ENCODE data around the gene ARHGAP31.

ARHGAP31 gene

DNA sequence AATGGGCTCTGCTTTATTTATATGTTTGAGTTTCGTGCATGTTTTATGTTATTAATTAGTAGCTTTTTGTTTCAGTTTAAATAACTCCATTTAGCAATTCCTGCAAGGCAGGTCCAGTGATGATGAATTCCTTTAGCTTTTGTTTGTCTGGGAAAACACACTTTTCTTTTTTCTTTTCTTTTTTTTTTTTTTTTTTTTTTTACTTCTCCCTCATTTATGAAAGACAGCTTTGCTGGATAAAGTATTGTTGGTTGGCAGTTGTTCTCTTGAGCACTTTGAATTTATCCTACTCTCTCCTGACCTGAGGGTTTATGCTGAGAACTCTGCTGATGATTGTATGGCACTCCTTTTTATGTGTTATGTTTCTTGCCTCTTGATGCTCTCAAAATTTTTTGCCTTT is 133.5 kb downstream of the ARHGAP31 start:
- no peaks in the 10 kb centered on the region; the same call in 1 of the 2 replicates for H3K9me3 ChIP-seq (ENCODE audit: control insufficient read depth, insufficient read depth, low read length)
- no peak overlapping the region for H3K27ac ChIP-seq (ENCODE audit: low read length)
- DNase-seq (ENCODE audit: low read depth, low spot score), result no peak
- no CpG with 5 or more reads among the region's 1 CpG for WGBS (ENCODE audit: insufficient coverage, insufficient read length)
- no peaks in the 10 kb centered on the region; the same call in 1 of the 2 replicates for H3K36me3 ChIP-seq (ENCODE audit: control insufficient read depth, insufficient read depth, low read length)
- H3K4me1 ChIP-seq (ENCODE audit: control insufficient read depth, insufficient read depth, low read length), result no peaks in the 10 kb centered on the region
- no peak overlapping the region for H3K4me3 ChIP-seq (ENCODE audit: low read length)
- no peaks in the 10 kb centered on the region for H3K27me3 ChIP-seq (ENCODE audit: control insufficient read depth, insufficient read depth, low read length)

DNA sequence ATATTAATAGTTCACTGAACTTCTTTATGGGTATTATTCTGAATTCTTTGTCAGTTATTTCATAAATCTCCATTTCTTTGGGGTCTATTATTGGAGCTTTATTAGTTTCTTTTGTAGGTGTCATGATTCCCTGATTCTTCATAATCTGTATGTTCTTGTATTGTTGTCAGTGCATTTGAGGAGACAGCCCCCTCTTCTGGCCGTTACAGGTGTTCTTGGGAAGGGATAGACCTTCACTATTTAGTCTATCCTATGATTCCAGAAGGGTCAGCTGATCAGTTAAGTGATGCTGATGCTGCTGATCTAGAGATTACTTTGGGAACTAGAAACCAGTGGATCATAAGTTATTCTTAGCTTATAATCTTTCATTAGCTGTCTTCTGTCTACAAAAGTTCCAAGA is 134.4 kb downstream of the ARHGAP31 start:
- Histone ChIP-seq H3K4me3 (ENCODE audit: low read length) (no peak overlapping the region), H3K27ac (ENCODE audit: low read length) (no peak overlapping the region), H3K36me3 (ENCODE audit: control insufficient read depth, insufficient read depth, low read length) (no peaks in the 10 kb centered on the region; the same call in 1 of the 2 replicates), H3K27me3 (ENCODE audit: control insufficient read depth, insufficient read depth, low read length) (no peaks in the 10 kb centered on the region), H3K9me3 (ENCODE audit: control insufficient read depth, insufficient read depth, low read length) (no peaks in the 10 kb centered on the region; the same call in 1 of the 2 replicates), H3K4me1 (ENCODE audit: control insufficient read depth, insufficient read depth, low read length) (no peaks in the 10 kb centered on the region)
- WGBS (ENCODE audit: insufficient coverage, insufficient read length), result no CpG with 5 or more reads among the region's 1 CpG
- peak; percentile 25 for DNase-seq (ENCODE audit: low read depth, low spot score)

DNA sequence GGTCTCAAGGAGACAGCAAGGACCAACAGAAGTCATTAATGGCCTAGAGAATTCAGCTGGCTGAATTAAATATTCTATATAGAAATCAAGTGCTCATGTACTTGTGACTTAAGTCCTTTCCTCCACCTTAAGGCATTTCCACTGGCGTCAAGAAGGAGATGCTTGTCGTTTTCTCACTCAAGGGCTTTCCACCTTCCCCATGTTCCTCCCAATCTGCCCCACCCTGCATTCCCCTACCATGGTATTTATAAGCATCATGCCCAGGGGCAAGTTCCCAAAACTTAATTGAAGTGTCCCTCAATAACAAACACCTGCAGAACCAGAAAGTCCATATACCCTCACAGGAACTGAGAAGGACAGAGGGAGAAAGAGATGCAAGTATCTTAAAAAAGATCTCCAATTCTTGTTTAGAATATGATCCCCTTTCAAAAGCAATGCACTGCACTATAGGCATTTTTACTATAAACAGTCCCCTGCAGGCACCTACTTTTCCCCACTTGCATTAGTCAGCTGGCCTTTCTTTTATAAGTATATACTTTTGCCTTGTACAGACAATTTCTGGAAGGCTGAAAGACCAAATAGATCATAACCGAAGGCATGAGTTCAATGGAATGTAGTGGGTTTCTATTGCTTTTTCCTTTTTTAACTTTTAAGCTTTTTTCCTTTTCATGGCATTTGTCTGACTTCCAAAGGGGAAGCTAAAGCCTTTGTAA is 139.6 kb downstream of the ARHGAP31 start:
- no CpG with 5 or more reads among the region's 3 CpGs for WGBS (ENCODE audit: insufficient coverage, insufficient read length)
- Histone ChIP-seq H3K36me3 (ENCODE audit: control insufficient read depth, insufficient read depth, low read length) (peaks cover 11% of the 10 kb centered on the region; the same call in 1 of the 2 replicates), H3K4me3 (ENCODE audit: low read length) (no peak overlapping the region), H3K9me3 (ENCODE audit: control insufficient read depth, insufficient read depth, low read length) (no peaks in the 10 kb centered on the region), H3K27me3 (ENCODE audit: control insufficient read depth, insufficient read depth, low read length) (no peaks in the 10 kb centered on the region), H3K27ac (ENCODE audit: low read length) (no peak overlapping the region), H3K4me1 (ENCODE audit: control insufficient read depth, insufficient read depth, low read length) (no peaks in the 10 kb centered on the region)
- no peak for DNase-seq (ENCODE audit: low read depth, low spot score)

DNA sequence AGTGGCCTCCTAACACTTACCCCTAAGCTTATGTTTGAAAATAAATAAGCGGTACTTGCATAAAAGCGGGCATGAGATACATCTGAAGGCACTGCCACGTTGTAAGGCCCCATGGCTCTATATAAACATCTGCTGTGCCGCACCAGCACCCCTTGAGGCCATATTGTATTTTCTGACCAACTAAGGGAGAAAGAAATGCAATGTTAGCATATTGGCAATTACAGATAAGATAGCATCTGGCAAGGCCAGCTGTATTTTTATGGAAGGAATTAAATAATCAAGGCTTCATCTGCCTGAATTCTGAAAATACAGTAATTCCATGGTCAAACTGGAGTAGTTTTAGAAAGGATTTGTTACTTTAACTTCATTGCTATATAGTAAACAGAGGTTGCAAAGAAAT is 140.5 kb downstream of the ARHGAP31 start:
- no peaks in the 10 kb centered on the region for H3K27me3 ChIP-seq (ENCODE audit: control insufficient read depth, insufficient read depth, low read length)
- no CpG with 5 or more reads among the region's 4 CpGs for WGBS (ENCODE audit: insufficient coverage, insufficient read length)
- H3K9me3 ChIP-seq (ENCODE audit: control insufficient read depth, insufficient read depth, low read length), result no peaks in the 10 kb centered on the region
- H3K36me3 ChIP-seq (ENCODE audit: control insufficient read depth, insufficient read depth, low read length), result peaks cover 11% of the 10 kb centered on the region; the same call in 1 of the 2 replicates
- H3K4me3 ChIP-seq (ENCODE audit: low read length), result no peak overlapping the region
- H3K4me1 ChIP-seq (ENCODE audit: control insufficient read depth, insufficient read depth, low read length), result no peaks in the 10 kb centered on the region
- no peak overlapping the region for H3K27ac ChIP-seq (ENCODE audit: low read length)
- no peak for DNase-seq (ENCODE audit: low read depth, low spot score)

DNA sequence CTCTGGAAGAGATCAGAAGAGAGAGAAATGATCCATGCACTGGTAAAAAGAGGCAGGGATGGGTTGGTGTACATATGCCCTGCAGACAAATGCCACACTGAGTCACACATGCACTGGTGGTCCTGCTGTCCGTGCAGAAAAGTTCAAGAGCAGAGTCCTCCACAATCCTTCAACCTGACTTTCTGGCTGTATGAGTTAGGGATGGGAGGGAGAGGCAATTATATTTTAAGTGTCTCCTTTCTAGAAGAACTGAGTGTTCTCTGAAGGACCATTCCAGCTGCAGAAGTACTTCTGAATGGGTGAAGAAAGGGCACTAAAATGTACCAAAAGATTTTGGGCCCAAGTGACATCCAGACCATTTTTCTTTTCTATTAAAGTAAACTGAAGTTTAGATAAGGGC is 142.8 kb downstream of the ARHGAP31 start:
- no peaks in the 10 kb centered on the region for H3K27me3 ChIP-seq (ENCODE audit: control insufficient read depth, insufficient read depth, low read length)
- H3K4me3 ChIP-seq (ENCODE audit: low read length), result no peak overlapping the region
- H3K27ac ChIP-seq (ENCODE audit: low read length), result no peak overlapping the region
- no peak for DNase-seq (ENCODE audit: low read depth, low spot score)
- WGBS (ENCODE audit: insufficient coverage, insufficient read length), result no CpG with 5 or more reads among the region's 1 CpG
- no peaks in the 10 kb centered on the region for H3K9me3 ChIP-seq (ENCODE audit: control insufficient read depth, insufficient read depth, low read length)
- peaks cover 13% of the 10 kb centered on the region; the same call in 1 of the 2 replicates for H3K36me3 ChIP-seq (ENCODE audit: control insufficient read depth, insufficient read depth, low read length)
- no peaks in the 10 kb centered on the region for H3K4me1 ChIP-seq (ENCODE audit: control insufficient read depth, insufficient read depth, low read length)

DNA sequence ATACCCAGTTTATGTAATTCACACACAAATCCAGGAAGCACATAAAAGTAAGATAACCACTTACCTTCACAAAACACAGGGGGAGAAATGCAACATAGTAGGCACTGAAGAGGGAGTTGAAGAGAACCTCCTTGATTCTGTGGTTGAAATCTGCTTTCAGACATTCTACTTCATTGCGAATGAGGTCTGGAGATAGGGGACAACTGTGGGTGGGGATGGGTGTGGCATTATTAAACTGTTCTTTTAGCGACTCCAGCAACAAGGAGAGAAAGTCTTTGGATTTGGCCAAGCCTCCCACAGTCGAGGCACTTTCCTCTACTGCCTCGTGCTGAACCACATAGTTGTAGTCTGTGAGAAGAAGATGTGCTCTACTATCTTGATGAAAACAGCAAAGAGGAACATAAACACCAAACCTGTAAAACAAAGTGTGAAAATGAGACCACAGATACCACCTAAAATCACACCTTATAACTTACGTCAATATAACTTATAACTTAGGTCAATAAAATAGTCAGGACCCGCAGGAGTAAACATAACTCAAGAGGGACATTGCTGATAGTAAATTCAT is 143.6 kb downstream of the ARHGAP31 start:
- Histone ChIP-seq H3K4me3 (ENCODE audit: low read length) (no peak overlapping the region), H3K27me3 (ENCODE audit: control insufficient read depth, insufficient read depth, low read length) (no peaks in the 10 kb centered on the region), H3K36me3 (ENCODE audit: control insufficient read depth, insufficient read depth, low read length) (peaks cover 13% of the 10 kb centered on the region; the same call in 1 of the 2 replicates), H3K4me1 (ENCODE audit: control insufficient read depth, insufficient read depth, low read length) (no peaks in the 10 kb centered on the region), H3K27ac (ENCODE audit: low read length) (no peak overlapping the region), H3K9me3 (ENCODE audit: control insufficient read depth, insufficient read depth, low read length) (no peaks in the 10 kb centered on the region)
- no CpG with 5 or more reads among the region's 6 CpGs for WGBS (ENCODE audit: insufficient coverage, insufficient read length)
- DNase-seq (ENCODE audit: low read depth, low spot score), result no peak

DNA sequence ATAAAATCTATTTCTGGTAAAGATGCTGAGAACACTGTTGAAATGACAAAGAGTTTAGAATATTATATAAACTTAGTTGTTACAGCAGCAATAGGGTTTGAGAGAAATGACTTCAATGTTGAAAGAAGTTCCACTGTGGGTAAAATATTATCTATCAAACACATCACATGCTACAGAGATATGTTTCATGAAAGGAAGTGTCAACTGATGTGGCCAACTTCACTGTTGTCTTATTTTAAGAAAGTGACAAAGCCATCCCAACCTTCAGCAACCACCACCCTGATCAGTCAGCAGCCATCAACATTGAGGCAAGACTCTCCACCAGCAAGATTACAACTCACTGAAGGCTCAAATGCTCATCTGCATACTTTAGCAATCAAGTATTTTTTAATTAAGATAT is 149.0 kb downstream of the ARHGAP31 start:
- no peak for DNase-seq (ENCODE audit: low read depth, low spot score)
- peaks cover 5% of the 10 kb centered on the region; the same call in 1 of the 2 replicates for H3K36me3 ChIP-seq (ENCODE audit: control insufficient read depth, insufficient read depth, low read length)
- H3K9me3 ChIP-seq (ENCODE audit: control insufficient read depth, insufficient read depth, low read length), result no peaks in the 10 kb centered on the region
- no peaks in the 10 kb centered on the region for H3K27me3 ChIP-seq (ENCODE audit: control insufficient read depth, insufficient read depth, low read length)
- no peak overlapping the region for H3K4me3 ChIP-seq (ENCODE audit: low read length)
- H3K27ac ChIP-seq (ENCODE audit: low read length), result no peak overlapping the region
- H3K4me1 ChIP-seq (ENCODE audit: control insufficient read depth, insufficient read depth, low read length), result no peaks in the 10 kb centered on the region

DNA sequence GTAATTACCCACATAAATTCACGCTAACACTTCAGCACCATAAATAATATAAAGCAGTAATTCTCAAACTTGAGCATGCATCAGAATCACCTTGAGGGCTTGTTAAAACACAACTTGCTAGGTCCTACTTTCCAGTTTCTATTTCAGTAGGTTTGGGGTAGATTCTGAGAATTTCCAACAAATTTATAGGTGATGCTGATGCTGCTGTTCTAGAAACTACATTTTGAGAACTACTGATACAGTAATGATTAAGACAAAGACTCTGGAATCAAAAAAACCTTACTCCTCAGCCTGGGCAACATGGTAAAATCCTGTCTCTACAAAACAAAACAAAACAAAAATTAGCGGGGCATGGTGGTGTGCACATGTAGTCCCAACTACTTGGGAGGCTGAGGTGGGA is 150.4 kb downstream of the ARHGAP31 start:
- 100% methylated on average over 1 of the region's 2 CpGs for WGBS (ENCODE audit: insufficient coverage, insufficient read length)

DNA sequence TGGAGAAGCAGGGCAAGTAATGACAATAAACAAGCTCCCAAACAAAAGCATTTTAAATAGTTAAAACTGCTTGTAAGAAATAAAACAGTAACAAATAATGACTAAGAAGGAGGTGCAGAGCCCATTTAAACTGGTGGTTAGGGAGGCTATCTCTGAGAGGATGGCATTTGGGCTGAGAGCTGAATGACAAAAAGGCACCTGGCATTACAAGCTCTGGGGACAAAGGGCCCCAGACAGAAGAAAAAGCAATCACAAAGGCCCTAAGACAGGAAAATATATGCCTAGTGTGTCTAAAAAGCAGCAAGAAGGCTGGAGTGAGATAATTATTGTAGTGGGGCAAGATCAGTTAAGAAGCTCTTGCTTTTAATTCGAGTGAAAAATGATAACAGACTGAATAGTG is 159.6 kb downstream of the ARHGAP31 start:
- Histone ChIP-seq H3K4me1 (ENCODE audit: control insufficient read depth, insufficient read depth, low read length) (no peaks in the 10 kb centered on the region), H3K4me3 (ENCODE audit: low read length) (no peak overlapping the region), H3K27ac (ENCODE audit: low read length) (no peak overlapping the region), H3K27me3 (ENCODE audit: control insufficient read depth, insufficient read depth, low read length) (no peaks in the 10 kb centered on the region), H3K9me3 (ENCODE audit: control insufficient read depth, insufficient read depth, low read length) (no peaks in the 10 kb centered on the region), H3K36me3 (ENCODE audit: control insufficient read depth, insufficient read depth, low read length) (peaks cover 15% of the 10 kb centered on the region; the same call in 1 of the 2 replicates)
- no peak for DNase-seq (ENCODE audit: low read depth, low spot score)
- WGBS (ENCODE audit: insufficient coverage, insufficient read length), result no CpG with 5 or more reads among the region's 1 CpG

More for the DNA sequence above, 150.4 kb downstream of the ARHGAP31 start:
- no peak overlapping the region for H3K4me3 ChIP-seq (ENCODE audit: low read length)
- no peaks in the 10 kb centered on the region for H3K4me1 ChIP-seq (ENCODE audit: control insufficient read depth, insufficient read depth, low read length)
- H3K27ac ChIP-seq (ENCODE audit: low read length), result no peak overlapping the region
- no peaks in the 10 kb centered on the region for H3K27me3 ChIP-seq (ENCODE audit: control insufficient read depth, insufficient read depth, low read length)
- DNase-seq (ENCODE audit: low read depth, low spot score), result no peak
- no peaks in the 10 kb centered on the region for H3K9me3 ChIP-seq (ENCODE audit: control insufficient read depth, insufficient read depth, low read length)
- peaks cover 5% of the 10 kb centered on the region; the same call in 1 of the 2 replicates for H3K36me3 ChIP-seq (ENCODE audit: control insufficient read depth, insufficient read depth, low read length)

DNA sequence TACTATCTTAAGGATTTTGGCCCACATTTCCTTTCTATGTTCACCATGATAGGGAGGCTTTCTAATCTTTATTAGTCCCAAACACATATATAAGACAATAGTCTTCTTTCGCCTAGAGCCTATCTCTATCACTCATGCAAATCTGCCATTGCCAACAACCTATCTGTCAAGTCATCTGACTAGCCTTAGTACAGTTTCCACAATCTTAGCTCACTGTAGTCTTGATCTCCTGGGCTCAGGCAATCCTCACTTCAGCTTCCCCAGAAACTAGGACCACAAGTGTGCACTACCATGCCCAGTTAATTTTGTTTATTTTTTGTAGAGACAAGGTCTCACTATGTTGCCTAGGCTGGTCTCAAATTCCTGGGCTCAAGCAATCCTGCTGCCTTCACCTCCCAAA is 162.3 kb downstream of the ARHGAP31 start:
- H3K4me3 ChIP-seq (ENCODE audit: low read length), result no peak overlapping the region
- WGBS (ENCODE audit: insufficient coverage, insufficient read length), result no CpG with 5 or more reads among the region's 1 CpG
- H3K27me3 ChIP-seq (ENCODE audit: control insufficient read depth, insufficient read depth, low read length), result no peaks in the 10 kb centered on the region
- H3K4me1 ChIP-seq (ENCODE audit: control insufficient read depth, insufficient read depth, low read length), result no peaks in the 10 kb centered on the region
- H3K27ac ChIP-seq (ENCODE audit: low read length), result no peak overlapping the region
- H3K36me3 ChIP-seq (ENCODE audit: control insufficient read depth, insufficient read depth, low read length), result peaks cover 15% of the 10 kb centered on the region; the same call in 1 of the 2 replicates
- DNase-seq (ENCODE audit: low read depth, low spot score), result no peak
- no peaks in the 10 kb centered on the region for H3K9me3 ChIP-seq (ENCODE audit: control insufficient read depth, insufficient read depth, low read length)

All from iPS DF 6.9 (cell line).